ENCODE measurements around the gene CECR2. TPM values are rescaled to one million over a fixed set of nuclear protein-coding genes. Genes with fewer than 3 reads are reported as not detected.

Gene CECR2
- total and polyA plus RNA-seq, 2 of the 8 experiments (the other 6 are each of a cell fraction or from before 2014, with no cell fraction given) = 18.3 to 123 TPM

- Histone ChIP-seq H3K4me1 (replicated peaks in 1 of 4; ENCODE audit: control insufficient read depth in 3 of 4, insufficient read depth in 4 of 4, low read length in 3 of 4) (peaks cover 0 to 3% (median 0%) of the 10 kb centered on the region in 4 experiments; a peak in 4 of 7 replicates), H4K8ac (ENCODE audit: extremely low read depth, insufficient read depth, low read length) (no peak overlapping the region), H3K18ac (ENCODE audit: extremely low read depth, low read length) (no peak overlapping the region; the same call in 1 of the 2 replicates), H2AFZ (ENCODE audit: low read length) (no peak overlapping the region), H3K4me3 (ENCODE audit: extremely low read depth in 1 of 4, insufficient read depth in 2 of 4, low read depth in 3 of 4, low read length in 4 of 4) (no peak overlapping the region), H3K4ac (replicated peaks; ENCODE audit: insufficient read length, low read depth, low read length) (no peak overlapping the region), H3K27me3 (replicated peaks in 1 of 4; ENCODE audit: control insufficient read depth in 3 of 4, extremely low read depth in 1 of 4, insufficient read depth in 3 of 4, low read length in 3 of 4) (no peaks in the 10 kb centered on the region), H3K79me2 (ENCODE audit: control insufficient read depth in 1 of 2, insufficient read depth in 2 of 2, low read length in 2 of 2) (no peaks in the 10 kb centered on the region), H3K36me3 (ENCODE audit: control insufficient read depth in 2 of 4, insufficient read depth in 4 of 4, low read length in 3 of 4) (no peaks in the 10 kb centered on the region), H4K91ac (replicated peaks; ENCODE audit: insufficient read length, low read length) (no peak overlapping the region), H2BK20ac (ENCODE audit: low read length) (no peak overlapping the region), H2BK15ac (ENCODE audit: low read length) (no peak overlapping the region), H4K5ac (ENCODE audit: insufficient read length, low read depth, low read length) (no peak overlapping the region), H3K56ac (replicated peaks; ENCODE audit: insufficient read length, low read depth, low read length) (no peak overlapping the region), H3K23ac (ENCODE audit: insufficient read length) (no peak overlapping the region), H2BK12ac (ENCODE audit: low read depth, low read length) (no peak overlapping the region), H4K20me1 (replicated peaks in 1 of 2; ENCODE audit: control insufficient read depth in 1 of 2, insufficient read depth in 2 of 2, low read length in 2 of 2) (no peaks in the 10 kb centered on the region), H3K23me2 (ENCODE audit: low read depth, low read length) (peaks cover 1% of the 10 kb centered on the region; the same call in 1 of the 2 replicates), H3K4me2 (ENCODE audit: insufficient read depth in 1 of 2, low read depth in 2 of 2, low read length in 2 of 2) (no peak overlapping the region), H3K9me3 (ENCODE audit: insufficient read depth in 2 of 2, low read depth in 1 of 2, low read length in 1 of 2) (no peaks in the 10 kb centered on the region), H3K27ac (ENCODE audit: low read depth, low read length) (no peak overlapping the region), H2AK5ac (ENCODE audit: low read depth, low read length) (no peak overlapping the region), H3K14ac (ENCODE audit: insufficient read length) (no peak overlapping the region), H3K9ac (replicated peaks in 1 of 4; ENCODE audit: extremely low read depth in 1 of 4, low read depth in 3 of 4, low read length in 3 of 4) (no peak overlapping the region), H2BK120ac (replicated peaks; ENCODE audit: low read depth, low read length) (no peak overlapping the region), H2BK5ac (ENCODE audit: low read depth, low read length) (no peak overlapping the region), H3K79me1 (ENCODE audit: low read depth, low read length) (no peaks in the 10 kb centered on the region)
- TF ChIP-seq SP2 (IDR thresholded peaks at IDR 0.05; ENCODE audit: low read length) (no peak), SRF (IDR thresholded peaks at IDR 0.05; ENCODE audit: low read depth, low read length) (no peak), POU5F1 (IDR thresholded peaks at IDR 0.05; ENCODE audit: low read depth, low read length) (no peak), JUND (IDR thresholded peaks at IDR 0.05; ENCODE audit: low read length) (no peak), ZNF274 (IDR thresholded peaks at IDR 0.05; ENCODE audit: borderline replicate concordance, extremely low read depth, low read length) (no peak), SUZ12 (IDR thresholded peaks at IDR 0.05; ENCODE audit: low read length) (no peak), USF2 (IDR thresholded peaks at IDR 0.05; ENCODE audit: low read length) (no peak), JUN (IDR thresholded peaks at IDR 0.05; ENCODE audit: low read depth, low read length) (no peak), CHD2 (IDR thresholded peaks at IDR 0.05; ENCODE audit: low read length) (no peak), RAD21 (IDR thresholded peaks at IDR 0.05 in 1 of 2, conservative IDR thresholded peaks at IDR 0.05 in 1 of 2; ENCODE audit: low read depth in 2 of 2, low read length in 2 of 2) (no peak), YY1 (IDR thresholded peaks at IDR 0.05; ENCODE audit: low read depth, low read length) (no peak), CHD1 (IDR thresholded peaks at IDR 0.05; ENCODE audit: low read depth, low read length) (no peak), EGR1 (IDR thresholded peaks at IDR 0.05; ENCODE audit: borderline replicate concordance, low read depth, low read length) (no peak)
- CTCF ChIA-PET (ENCODE audit: partially characterized antibody) = interaction anchor here (0.6 to 4.1 kb wide), 7 partner anchors 9 to 469 kb away, joined by 3 to 27 read pairs (median 4); no protein-coding TSS in a partner anchor
- WGBS, 2 experiments (ENCODE audit: extremely low coverage in 1 of 2, insufficient coverage in 1 of 2, insufficient read length in 1 of 2, insufficient replicate concordance in 2 of 2, low coverage in 1 of 2, low lambda C conversion rate in 2 of 2, missing lambda C conversion rate in 1 of 2) = 89% methylated on average over 14 of the region's 14 CpGs; no CpG with 5 or more reads in 1 of the 2 experiments
- DNase-seq (ENCODE audit: low read depth in 1 of 2, low spot score in 2 of 2) (no peak), FAIRE-seq (no peak)
- POLR2A ChIA-PET (ENCODE audit: partially characterized antibody) = interaction anchor here (0.8 to 2.8 kb wide), 5 partner anchors 9 to 64 kb away, joined by 3 to 18 read pairs (median 3); partner anchors contain the start of gene SLC25A18
These were observed 210.3 kb downstream of the CECR2 start for GRCh38 chr22:17579535-17579981.
